KMS-11 (cell line): Measurements from ENCODE around the gene GDI2.

Experiments used
- H2AFZ ChIP-seq: fragments of 200-600 bp; sonication (generic); 2 replicates; pipeline ENCODE4 v1.6.1; 2016; ENCODE audit warnings: antibody characterized with exemption, mixed run types, low read depth
- H3K27ac ChIP-seq: fragments of 200-600 bp; sonication (generic); 2 replicates; pipeline ENCODE4 v1.6.1; 2016; ENCODE audit warnings: mild to moderate bottlenecking, mixed run types
- H3K27me3 ChIP-seq: fragments of 200-600 bp; sonication (generic); 2 replicates; pipeline ENCODE4 v1.6.1; 2017; ENCODE audit warnings: mild to moderate bottlenecking, low read depth, mixed run types, moderate library complexity; ENCODE audit not compliant: insufficient read depth
- H3K36me3 ChIP-seq: fragments of 200-600 bp; sonication (generic); 2 replicates; pipeline ENCODE4 v1.6.1; 2017; ENCODE audit warnings: mild to moderate bottlenecking, mixed run types; ENCODE audit not compliant: insufficient read depth
- H3K4me1 ChIP-seq: fragments of 200-600 bp; sonication (generic); 2 replicates; pipeline ENCODE4 v1.6.1; 2016; ENCODE audit warnings: mild to moderate bottlenecking, low read depth, mixed run types; ENCODE audit not compliant: poor library complexity, severe bottlenecking
- H3K4me2 ChIP-seq: fragments of 200-600 bp; sonication (generic); 2 replicates; pipeline ENCODE4 v1.7.0; 2016; ENCODE audit warnings: mild to moderate bottlenecking, mixed run types
- H3K4me3 ChIP-seq: fragments of 200-600 bp; sonication (generic); IDR thresholded peaks from 2 replicates; pipeline ENCODE4 v1.6.1; 2017; ENCODE audit warnings: low read depth, low read length, mixed read lengths; ENCODE audit not compliant: insufficient read depth
- H3K79me2 ChIP-seq: fragments of 200-600 bp; sonication (generic); 2 replicates; pipeline ENCODE4 v1.6.1; 2016; ENCODE audit warnings: low read depth, mixed run types; ENCODE audit not compliant: insufficient read depth
- H3K9ac ChIP-seq: fragments of 200-600 bp; sonication (generic); 2 replicates; pipeline ENCODE4 v1.6.1; 2016; ENCODE audit warnings: mild to moderate bottlenecking, mixed run types
- H4K20me1 ChIP-seq: fragments of 200-600 bp; sonication (generic); 2 replicates; pipeline ENCODE4 v1.6.1; 2016; ENCODE audit warnings: mild to moderate bottlenecking, mixed run types; ENCODE audit not compliant: insufficient read depth
- CTCF ChIP-seq: fragments of 200-600 bp; sonication (generic); conservative IDR thresholded peaks from 2 replicates; pipeline ENCODE4 v1.6.1; 2017; ENCODE audit warnings: low read depth, mild to moderate bottlenecking, antibody characterized with exemption, low read length, moderate library complexity, mixed read lengths

The GDI2 gene

DNA sequence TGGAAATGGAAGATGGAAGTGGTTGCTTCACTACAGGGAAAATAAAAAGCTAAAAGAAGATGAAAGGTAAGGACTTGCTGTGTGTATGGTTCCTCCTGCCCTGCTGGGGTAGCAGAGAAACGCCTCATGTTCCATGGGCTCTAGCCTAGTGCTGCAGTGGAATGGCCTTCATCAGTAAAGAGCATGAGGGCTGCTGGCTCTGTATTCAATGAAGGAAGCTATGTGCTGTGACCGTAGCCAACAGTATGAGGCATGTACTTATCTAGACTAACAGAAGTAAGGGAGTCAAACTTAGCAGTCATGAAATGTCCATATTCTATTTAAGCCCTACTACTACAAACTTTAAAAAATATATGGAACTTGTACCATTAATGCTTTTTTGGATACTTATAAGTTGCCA lies 54.3 kb downstream of the GDI2 start:
- no peaks in the 10 kb centered on the region for H3K27me3 ChIP-seq
- no peak overlapping the region for H3K4me3 ChIP-seq
- no peaks in the 10 kb centered on the region for H4K20me1 ChIP-seq
- no peaks in the 10 kb centered on the region for H3K79me2 ChIP-seq
- no peak overlapping the region for H3K27ac ChIP-seq
- no peak overlapping the region for H2AFZ ChIP-seq
- TF ChIP-seq CTCF = no peak
- H3K9ac ChIP-seq = no peak overlapping the region
- no peak overlapping the region for H3K4me2 ChIP-seq
- H3K36me3 ChIP-seq = peaks cover 11% of the 10 kb centered on the region; the same call in 1 of the 2 replicates
- H3K4me1 ChIP-seq = no peaks in the 10 kb centered on the region

DNA sequence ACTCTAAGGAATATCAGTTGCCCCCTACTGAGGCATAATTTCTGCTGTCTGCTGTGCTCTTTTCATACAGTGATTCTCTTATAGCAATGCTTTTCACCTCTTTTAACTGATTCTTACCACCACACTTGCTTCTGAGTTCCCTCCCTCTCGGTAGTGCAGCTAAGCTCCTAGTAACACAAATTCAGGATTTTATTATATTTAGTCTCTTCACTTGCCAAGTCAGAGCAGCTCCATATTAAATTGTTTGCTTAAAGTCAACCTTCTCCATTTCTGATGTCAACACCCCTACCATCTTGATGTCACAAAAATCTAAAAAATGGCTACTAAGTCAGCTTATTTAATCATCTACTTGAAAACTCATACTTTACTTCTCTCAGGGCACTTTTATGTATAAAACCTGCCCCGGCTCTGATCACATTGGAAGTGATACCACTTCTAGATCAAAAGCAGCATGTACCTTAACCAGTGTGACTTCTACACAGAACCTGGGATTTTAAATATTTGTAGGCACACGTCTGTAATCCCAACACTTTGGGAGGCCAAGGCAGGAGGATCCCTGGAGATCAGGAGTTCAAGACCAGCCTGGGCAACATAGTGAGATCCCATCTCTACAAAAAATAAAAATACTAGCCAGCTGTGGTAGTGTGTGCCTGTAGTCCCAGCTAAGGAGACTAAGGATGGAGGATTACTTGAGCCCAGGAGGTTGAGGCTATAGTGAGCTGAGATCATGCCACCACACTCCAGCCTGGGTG lies 55.3 kb downstream of the GDI2 start:
- no peak overlapping the region for H2AFZ ChIP-seq
- no peak overlapping the region for H3K4me2 ChIP-seq
- no peaks in the 10 kb centered on the region for H3K4me1 ChIP-seq
- TF ChIP-seq CTCF = no peak
- H4K20me1 ChIP-seq = no peaks in the 10 kb centered on the region
- H3K4me3 ChIP-seq = no peak overlapping the region
- H3K79me2 ChIP-seq = no peaks in the 10 kb centered on the region
- no peak overlapping the region for H3K27ac ChIP-seq
- no peaks in the 10 kb centered on the region for H3K27me3 ChIP-seq
- H3K36me3 ChIP-seq = peaks cover 11% of the 10 kb centered on the region; the same call in 1 of the 2 replicates
- no peak overlapping the region for H3K9ac ChIP-seq

GRCh38 chr10:5752301-5752871 lies 60.8 kb downstream of the GDI2 start:
- no peak overlapping the region for H2AFZ ChIP-seq
- H4K20me1 ChIP-seq = no peaks in the 10 kb centered on the region
- no peaks in the 10 kb centered on the region; the same call in 1 of the 2 replicates for H3K36me3 ChIP-seq
- no peaks in the 10 kb centered on the region for H3K27me3 ChIP-seq
- no peaks in the 10 kb centered on the region for H3K79me2 ChIP-seq
- H3K9ac ChIP-seq = no peak overlapping the region
- no peak for TF ChIP-seq CTCF
- H3K4me2 ChIP-seq = no peak overlapping the region
- H3K4me3 ChIP-seq = no peak overlapping the region
- no peaks in the 10 kb centered on the region for H3K4me1 ChIP-seq
- H3K27ac ChIP-seq = no peak overlapping the region

DNA sequence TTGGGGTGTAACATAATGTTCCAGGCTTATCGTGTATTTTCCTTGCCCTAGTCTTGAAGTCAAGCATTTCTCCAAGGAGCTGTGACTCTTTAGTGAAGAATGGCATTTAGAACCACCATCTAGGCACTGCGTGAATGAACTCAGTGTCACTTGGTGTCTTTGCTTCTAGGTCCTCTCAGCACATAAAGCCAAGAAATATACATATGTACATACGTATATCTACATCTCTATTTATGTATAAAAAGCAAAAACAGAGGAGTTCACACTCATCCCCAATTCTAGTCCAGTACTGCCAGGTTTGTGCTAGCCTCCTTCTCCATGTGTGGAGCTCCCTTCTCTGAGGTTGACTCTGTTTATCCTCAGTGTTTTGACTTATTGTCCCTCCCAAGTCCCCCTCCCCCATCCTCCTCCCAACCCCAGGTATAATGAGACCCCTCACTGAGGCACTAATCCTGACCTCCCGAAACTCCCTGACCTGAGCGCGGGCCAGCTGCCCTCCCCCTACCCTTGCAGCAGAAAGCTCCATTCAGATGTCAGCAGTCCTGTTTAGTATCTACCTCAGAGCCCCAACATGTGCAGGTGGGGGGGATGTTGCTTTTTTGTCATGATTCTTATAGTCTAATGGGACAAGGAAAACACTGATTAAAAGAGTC lies 61.5 kb downstream of the GDI2 start:
- H3K4me3 ChIP-seq = no peak overlapping the region
- H3K27ac ChIP-seq = no peak overlapping the region
- no peaks in the 10 kb centered on the region for H3K4me1 ChIP-seq
- H3K9ac ChIP-seq = no peak overlapping the region
- no peak overlapping the region for H3K4me2 ChIP-seq
- no peaks in the 10 kb centered on the region for H4K20me1 ChIP-seq
- no peak for TF ChIP-seq CTCF
- H2AFZ ChIP-seq = no peak overlapping the region
- no peaks in the 10 kb centered on the region; the same call in 1 of the 2 replicates for H3K36me3 ChIP-seq
- H3K79me2 ChIP-seq = no peaks in the 10 kb centered on the region
- no peaks in the 10 kb centered on the region for H3K27me3 ChIP-seq
